HCT116 (cell line): ENCODE data around the gene COA1. TPM values are rescaled to one million over a fixed set of nuclear protein-coding genes. Genes with fewer than 3 reads are reported as not detected.

Experiments used
- ATAC-seq: fragments of 200-7000 bp; cut with Tn5 transposase; 2 replicates; pipeline ENCODE4 v1.9.1; 2020; ENCODE audit warnings: mild to moderate bottlenecking, moderate library complexity
- BruUV-seq: library from RNA; stranded (reverse); fragments of 400-500 nt; replicated peaks from 2 replicates; lab custom pipeline; 2021; lab: Mats Ljungman, UMichigan
- CTCF ChIA-PET: fragments of 300-600 bp; sonication (Branson Sonifier 250); formaldehyde crosslinking; loops from one replicate; lab custom pipeline; 2021; ENCODE audit warnings: antibody characterized with exemption; lab: Charles Lee
- POLR2A ChIA-PET: fragments of 300-600, 350-600 bp; sonication (Branson Sonifier 250); formaldehyde crosslinking; loops from one replicate; lab custom pipeline; 2021; ENCODE audit warnings: antibody characterized with exemption; lab: Charles Lee
- RAD21 ChIA-PET, 2 experiments: fragments of 300-600 bp; sonication (Branson Sonifier 250); formaldehyde crosslinking; loops; one replicate each; lab custom pipeline; 2023; ENCODE audit warnings: low total read pairs in 2 of 2; ENCODE audit not compliant: uncharacterized antibody in 2 of 2, unreplicated experiment in 2 of 2, low non-redundant PET in 1 of 2; lab: Charles Lee
- DNase-seq: peaks from one replicate; pipeline ENCODE4 v3.0.0-alpha.2; 2010; ENCODE audit warnings: low read depth, low spot score
- H2AFZ ChIP-seq: fragments of 200-600 bp; shearing (Covaris generic), sonication (generic); 2 replicates; pipeline ENCODE4 v1.6.1; 2017; ENCODE audit warnings: low read depth, mixed run types, mixed read lengths, antibody characterized with exemption, low read length; ENCODE audit not compliant: poor library complexity, severe bottlenecking
- H3K27ac ChIP-seq: 2 replicates; pipeline ENCODE4 v1.5.1; 2012; ENCODE audit warnings: low read depth, low read length
- H3K27me3 ChIP-seq: fragments of 200-600 bp; sonication (generic); 2 replicates; pipeline ENCODE4 v1.6.1; 2016; ENCODE audit warnings: mixed run types, low read length, mixed read lengths; ENCODE audit not compliant: insufficient read depth
- H3K36me3 ChIP-seq, 2 experiments: fragments of 200-500 bp in 1 of 2; fragments of 200-600 bp in 1 of 2; sonication (Bioruptor generic) in 1 of 2; sonication (generic) in 1 of 2; 2 replicates each; pipeline versions ENCODE4 v1.5.1 to v1.6.1; 2014 to 2016; ENCODE audit warnings: low read length in 2 of 2, inconsistent platforms in 1 of 2, mixed read lengths in 1 of 2, mixed run types in 1 of 2; ENCODE audit not compliant: insufficient read depth in 2 of 2, control insufficient read depth in 1 of 2
- H3K4me1 ChIP-seq, 2 experiments: fragments of 200-600 bp in 1 of 2; sonication (generic) in 1 of 2; 2 replicates each; pipeline versions ENCODE4 v1.5.1 to v1.6.1; 2012 to 2017; ENCODE audit warnings: low read length in 2 of 2, inconsistent platforms in 1 of 2, mild to moderate bottlenecking in 1 of 2, mixed read lengths in 1 of 2, mixed run types in 1 of 2, moderate library complexity in 1 of 2; ENCODE audit not compliant: insufficient read depth in 2 of 2, control insufficient read depth in 1 of 2
- H3K4me2 ChIP-seq: fragments of 200-600 bp; sonication (generic); 2 replicates; pipeline ENCODE4 v1.6.1; 2017; ENCODE audit warnings: mixed run types, low read length, mixed read lengths
- H3K4me3 ChIP-seq, 2 experiments: fragments of 200-600 bp in 1 of 2; sonication (generic) in 1 of 2; replicated peaks in 1 of 2; 2 replicates each; pipeline ENCODE4 v1.5.1; 2011 to 2016; ENCODE audit warnings: low read length in 2 of 2, control low read depth in 1 of 2, low read depth in 1 of 2, mild to moderate bottlenecking in 1 of 2, mixed read lengths in 1 of 2, mixed run types in 1 of 2
- H3K79me2 ChIP-seq: fragments of 200-600 bp; sonication (generic); 2 replicates; pipeline ENCODE4 v1.6.1; 2017; ENCODE audit warnings: mild to moderate bottlenecking, mixed run types, low read length, moderate library complexity, mixed read lengths; ENCODE audit not compliant: insufficient read depth
- H3K9ac ChIP-seq: fragments of 200-600 bp; sonication (generic); 2 replicates; pipeline ENCODE4 v1.6.1; 2016; ENCODE audit warnings: low read length, mixed read lengths
- H3K9me2 ChIP-seq: fragments of 200-600 bp; sonication (generic), shearing (Covaris generic); 2 replicates; pipeline ENCODE4 v1.6.1; 2017; ENCODE audit warnings: mixed run types, mild to moderate bottlenecking, moderate library complexity; ENCODE audit not compliant: insufficient read depth
- H3K9me3 ChIP-seq, 2 experiments: fragments of 200-500 bp in 1 of 2; fragments of 200-600 bp in 1 of 2; sonication (Bioruptor generic) in 1 of 2; sonication (generic) in 1 of 2; 2 replicates each; pipeline ENCODE4 v1.6.1; 2014 to 2017; ENCODE audit warnings: low read length in 2 of 2, mixed read lengths in 2 of 2, inconsistent platforms in 1 of 2, low read depth in 1 of 2, mild to moderate bottlenecking in 1 of 2, mixed run types in 1 of 2, moderate library complexity in 1 of 2; ENCODE audit not compliant: control insufficient read depth in 1 of 2, insufficient read depth in 1 of 2
- H4K20me1 ChIP-seq: fragments of 200-600 bp; sonication (generic), shearing (Covaris generic); 2 replicates; pipeline ENCODE4 v1.6.1; 2017; ENCODE audit warnings: mixed run types, mild to moderate bottlenecking, moderate library complexity; ENCODE audit not compliant: insufficient read depth
- CBX3 ChIP-seq: IDR thresholded peaks from 2 replicates; pipeline ENCODE4 v1.6.1; 2012; ENCODE audit warnings: low read depth
- CEBPB ChIP-seq: IDR thresholded peaks from 2 replicates; pipeline ENCODE4 v1.6.1; 2012; ENCODE audit warnings: low read depth
- JUND ChIP-seq: IDR thresholded peaks from 2 replicates; pipeline ENCODE4 v1.6.1; 2012
- SRF ChIP-seq: IDR thresholded peaks from 2 replicates; pipeline ENCODE4 v1.6.1; 2012; ENCODE audit warnings: low read depth
- ZNF274 ChIP-seq: fragments of 200-500 bp; sonication (Bioruptor generic); IDR thresholded peaks from 2 replicates; pipeline ENCODE4 v1.6.1; 2014; ENCODE audit warnings: mild to moderate bottlenecking, low read depth, low read length, inconsistent platforms
- intact Hi-C: fragments of 100-400 bp; cut with micrococcal nuclease; formaldehyde crosslinking; loops from 2 replicates; pipeline ENCODE4 v1.10.0; 2022
- total RNA-seq: library from RNA; stranded (reverse); gene quantifications from one replicate; pipeline ENCODE4 v1.2.1, GENCODE V29; 2021; ENCODE audit not compliant: unreplicated experiment
- TF ChIP-seq, protein P1 (sequence below): IDR thresholded peaks from 2 replicates; pipeline ENCODE4 v1.6.1; 2012
- TF ChIP-seq, protein P2 (sequence below), 3 experiments: fragments of 200-600 bp in 1 of 3; sonication (generic) in 1 of 3; IDR thresholded peaks in 2 of 3; conservative IDR thresholded peaks in 1 of 3; 2 replicates each; pipeline ENCODE4 v1.5.1; 2012 to 2017; ENCODE audit warnings: low read depth in 2 of 3, low read length in 2 of 3, antibody characterized with exemption in 1 of 3, borderline replicate concordance in 1 of 3, control low read depth in 1 of 3, mild to moderate bottlenecking in 1 of 3, mixed read lengths in 1 of 3, mixed run types in 1 of 3, moderate library complexity in 1 of 3; ENCODE audit not compliant: insufficient read depth in 1 of 3

The COA1 gene
- total RNA-seq, 1 experiment from 2014 or later: 78.5 TPM

DNA sequence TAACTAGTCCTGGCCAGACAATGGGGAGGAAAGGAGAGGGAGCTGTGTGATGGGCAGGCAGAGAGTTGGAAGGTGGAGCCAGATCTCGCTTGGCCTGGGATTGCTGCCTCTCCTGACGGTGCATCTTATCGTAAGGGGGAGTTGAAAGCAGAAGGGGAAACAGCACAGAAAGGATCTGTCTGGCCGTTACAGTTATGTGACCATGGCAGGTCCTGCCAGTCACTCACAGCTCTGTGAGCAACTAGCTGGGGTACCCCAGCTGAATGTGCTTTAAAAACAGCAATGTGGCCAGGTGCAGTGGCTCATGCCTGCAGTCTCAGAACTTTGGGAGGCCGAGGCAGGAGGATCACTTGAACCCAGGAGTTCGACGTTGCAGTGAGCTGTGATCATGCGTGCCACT lies 37.2 kb upstream of the COA1 start:
- H3K4me2 ChIP-seq: no peak overlapping the region
- intact Hi-C loops: no loop called here
- no peak overlapping the region for H3K9ac ChIP-seq
- no peaks in the 10 kb centered on the region for H3K9me3 ChIP-seq
- H3K27me3 ChIP-seq: no peaks in the 10 kb centered on the region
- ATAC-seq (no peak), DNase-seq (no peak)
- ChIA-PET CTCF (no interaction called here), RAD21 (no interaction called here), POLR2A (no interaction called here)
- H3K9me2 ChIP-seq: no peaks in the 10 kb centered on the region
- H3K4me3 ChIP-seq: no peak overlapping the region
- H3K36me3 ChIP-seq: no peaks in the 10 kb centered on the region
- BruUV-seq: no TSS peak
- peaks cover 30 to 38% of the 10 kb centered on the region in 2 experiments for H3K4me1 ChIP-seq
- no peak overlapping the region for H2AFZ ChIP-seq
- no peak overlapping the region for H3K27ac ChIP-seq
- no peak for TF ChIP-seq CBX3
- no peak for TF ChIP-seq SRF
- TF ChIP-seq, protein P1, sequence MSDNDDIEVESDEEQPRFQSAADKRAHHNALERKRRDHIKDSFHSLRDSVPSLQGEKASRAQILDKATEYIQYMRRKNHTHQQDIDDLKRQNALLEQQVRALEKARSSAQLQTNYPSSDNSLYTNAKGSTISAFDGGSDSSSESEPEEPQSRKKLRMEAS: no peak
- no peak for TF ChIP-seq JUND
- no peaks in the 10 kb centered on the region for H4K20me1 ChIP-seq
- no peaks in the 10 kb centered on the region for H3K79me2 ChIP-seq

DNA sequence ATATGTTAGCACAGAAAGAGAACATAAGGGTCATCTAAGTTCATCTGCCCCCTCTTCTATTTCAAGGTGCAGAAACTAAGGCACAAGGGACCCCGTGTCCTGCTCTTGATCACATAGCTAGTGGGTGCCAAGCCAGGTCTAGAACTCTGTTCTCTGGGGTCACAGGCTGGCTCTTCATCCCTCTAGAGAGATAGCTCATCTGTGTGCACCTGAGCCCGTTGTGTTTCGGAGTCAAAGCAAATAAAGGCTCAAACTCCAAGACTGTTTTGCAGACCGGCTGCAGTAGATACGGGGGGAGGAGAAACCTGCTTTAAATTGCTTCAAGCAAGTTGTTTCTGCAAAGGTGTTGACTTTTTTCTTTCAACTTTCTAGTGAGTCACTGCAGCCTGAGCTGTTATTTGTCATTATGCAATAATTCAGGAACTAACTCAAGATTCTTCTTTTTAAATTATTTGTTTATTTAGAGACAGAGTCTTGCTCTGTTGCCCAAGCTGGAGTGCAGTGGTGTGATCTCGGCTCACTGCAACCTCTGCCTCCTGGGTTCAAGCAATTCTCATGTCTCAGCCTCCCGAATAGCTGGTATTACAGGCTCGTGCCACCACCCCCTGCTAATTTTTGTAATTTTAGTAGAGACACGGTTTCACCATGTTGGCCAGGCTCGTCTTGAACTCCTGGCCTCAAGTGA lies 35.6 kb upstream of the COA1 start:
- H4K20me1 ChIP-seq: no peaks in the 10 kb centered on the region
- intact Hi-C loops: no loop called here
- DNase-seq (no peak), ATAC-seq (no peak)
- ChIA-PET POLR2A (no interaction called here), CTCF (no interaction called here), RAD21 (no interaction called here)
- H3K27ac ChIP-seq: no peak overlapping the region
- BruUV-seq: no TSS peak
- peak overlapping the region; percentile 56 for H3K4me2 ChIP-seq
- TF ChIP-seq, protein P2, sequence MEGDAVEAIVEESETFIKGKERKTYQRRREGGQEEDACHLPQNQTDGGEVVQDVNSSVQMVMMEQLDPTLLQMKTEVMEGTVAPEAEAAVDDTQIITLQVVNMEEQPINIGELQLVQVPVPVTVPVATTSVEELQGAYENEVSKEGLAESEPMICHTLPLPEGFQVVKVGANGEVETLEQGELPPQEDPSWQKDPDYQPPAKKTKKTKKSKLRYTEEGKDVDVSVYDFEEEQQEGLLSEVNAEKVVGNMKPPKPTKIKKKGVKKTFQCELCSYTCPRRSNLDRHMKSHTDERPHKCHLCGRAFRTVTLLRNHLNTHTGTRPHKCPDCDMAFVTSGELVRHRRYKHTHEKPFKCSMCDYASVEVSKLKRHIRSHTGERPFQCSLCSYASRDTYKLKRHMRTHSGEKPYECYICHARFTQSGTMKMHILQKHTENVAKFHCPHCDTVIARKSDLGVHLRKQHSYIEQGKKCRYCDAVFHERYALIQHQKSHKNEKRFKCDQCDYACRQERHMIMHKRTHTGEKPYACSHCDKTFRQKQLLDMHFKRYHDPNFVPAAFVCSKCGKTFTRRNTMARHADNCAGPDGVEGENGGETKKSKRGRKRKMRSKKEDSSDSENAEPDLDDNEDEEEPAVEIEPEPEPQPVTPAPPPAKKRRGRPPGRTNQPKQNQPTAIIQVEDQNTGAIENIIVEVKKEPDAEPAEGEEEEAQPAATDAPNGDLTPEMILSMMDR (IDR thresholded peaks at IDR 0.05 in 2 of 3, conservative IDR thresholded peaks at IDR 0.05 in 1 of 3; ENCODE audit: borderline replicate concordance in 1 of 3, insufficient read depth in 1 of 3, low read depth in 2 of 3, low read length in 2 of 3): no peak
- TF ChIP-seq CEBPB: peak; percentile 65; the same call in 1 of the 2 replicates
- TF ChIP-seq ZNF274: no peak
- no peaks in the 10 kb centered on the region for H3K9me3 ChIP-seq
- peaks cover 40 to 49% of the 10 kb centered on the region in 2 experiments for H3K4me1 ChIP-seq
- no peaks in the 10 kb centered on the region for H3K27me3 ChIP-seq
- H3K79me2 ChIP-seq: no peaks in the 10 kb centered on the region
- H3K36me3 ChIP-seq: no peaks in the 10 kb centered on the region
- H3K4me3 ChIP-seq: no peak overlapping the region
- no peaks in the 10 kb centered on the region for H3K9me2 ChIP-seq
- H3K9ac ChIP-seq: 0 out of 2 replicates have a peak overlapping the region, but pooled peaks have one; percentile 17
- H2AFZ ChIP-seq: no peak overlapping the region
